CD8-positive, alpha-beta memory T cell (primary cell): ENCODE measurements around the gene OASL. TPM values are rescaled to one million over a fixed set of nuclear protein-coding genes. Genes with fewer than 3 reads are reported as not detected.

ENCODE experiments used
- CTCF ChIA-PET: fragments of 350-600 bp; sonication (Branson Sonifier 250); formaldehyde crosslinking; loops from one replicate; lab custom pipeline; 2021; ENCODE audit warnings: antibody characterized with exemption; lab: Charles Lee
- POLR2A ChIA-PET: fragments of 350-600 bp; sonication (Branson Sonifier 250); formaldehyde crosslinking; loops from one replicate; lab custom pipeline; 2021; ENCODE audit warnings: antibody characterized with exemption; lab: Charles Lee
- DNase-seq, 5 donors: peaks; one replicate each; pipeline versions ENCODE4 v3.0.0 to v3.0.0-alpha.2; 2020 to 2022; ENCODE audit warnings: mixed read lengths in 1 of 5
- H3K27ac ChIP-seq: one replicate; pipeline ENCODE4 v1.7.0; 2013; ENCODE audit warnings: low read depth, mild to moderate bottlenecking, low read length, moderate library complexity
- H3K27me3 ChIP-seq: 2 replicates; pipeline ENCODE4 v1.7.0; 2013; ENCODE audit warnings: low read length, mild to moderate bottlenecking; ENCODE audit not compliant: insufficient read depth, poor library complexity, severe bottlenecking
- H3K36me3 ChIP-seq: 2 replicates; pipeline ENCODE4 v1.7.0; 2013; ENCODE audit warnings: mild to moderate bottlenecking, low read length, moderate library complexity; ENCODE audit not compliant: insufficient read depth
- H3K4me1 ChIP-seq: 2 replicates; pipeline ENCODE4 v1.7.0; 2013; ENCODE audit warnings: mild to moderate bottlenecking, low read length, moderate library complexity; ENCODE audit not compliant: insufficient read depth
- H3K4me3 ChIP-seq: 2 replicates; pipeline ENCODE4 v1.7.0; 2013; ENCODE audit warnings: mild to moderate bottlenecking, low read length
- H3K9me3 ChIP-seq: 2 replicates; pipeline ENCODE4 v1.7.0; 2013; ENCODE audit warnings: mild to moderate bottlenecking, low read length
- H3K27ac Mint-ChIP-seq, 8 donors: one replicate each; pipeline ENCODE4 v1.8.0; 2020 to 2021; ENCODE audit warnings: mixed read lengths in 8 of 8, mild to moderate bottlenecking in 6 of 8, inconsistent platforms in 3 of 8, moderate library complexity in 3 of 8
- H3K27me3 Mint-ChIP-seq, 2 donors: one replicate each; pipeline ENCODE4 v1.8.0; 2020 to 2021; ENCODE audit warnings: mixed read lengths in 2 of 2, mild to moderate bottlenecking in 1 of 2, moderate library complexity in 1 of 2
- H3K36me3 Mint-ChIP-seq, 3 donors: one replicate each; pipeline ENCODE4 v1.8.0; 2020 to 2021; ENCODE audit warnings: mixed read lengths in 3 of 3, inconsistent platforms in 1 of 3, mild to moderate bottlenecking in 1 of 3
- H3K4me1 Mint-ChIP-seq, 3 donors: one replicate each; pipeline ENCODE4 v1.8.0; 2020 to 2021; ENCODE audit warnings: mixed read lengths in 3 of 3, inconsistent platforms in 1 of 3, mild to moderate bottlenecking in 1 of 3
- H3K4me3 Mint-ChIP-seq, 7 donors: one replicate each; pipeline ENCODE4 v1.8.0; 2020 to 2021; ENCODE audit warnings: mixed read lengths in 7 of 7, mild to moderate bottlenecking in 6 of 7, moderate library complexity in 4 of 7, inconsistent platforms in 2 of 7
- H3K9me3 Mint-ChIP-seq, 5 donors: one replicate each; pipeline ENCODE4 v1.8.0; 2020 to 2022; ENCODE audit warnings: mixed read lengths in 5 of 5, mild to moderate bottlenecking in 3 of 5, moderate library complexity in 2 of 5, inconsistent platforms in 1 of 5
- polyA plus RNA-seq: library from polyadenylated mRNA; unstranded; fragments of 300-500 nt; fragmentation: Illumina TruSeq; gene quantifications from one replicate; pipeline ENCODE4 v1.2.3, GENCODE V29; 2021
- total RNA-seq, 2 experiments: library from RNA; stranded (reverse); gene quantifications; one replicate each; pipeline ENCODE4 v1.2.3, GENCODE V29; 2021

The OASL gene
- total and polyA plus RNA-seq, 3 experiments from 2014 or later: 4.0 to 21.2 (median 4.3) TPM

GRCh38 chr12:120980800-120981368 lies 58.2 kb downstream of the OASL start:
- Histone ChIP-seq H3K9me3 (no peaks in the 10 kb centered on the region), H3K36me3 (no peaks in the 10 kb centered on the region), H3K4me3 (no peak overlapping the region), H3K4me1 (no peaks in the 10 kb centered on the region), H3K27ac (no peak overlapping the region), H3K27me3 (no peaks in the 10 kb centered on the region)
- peak overlapping the region in 1 of 8 donors; percentile 32 for H3K27ac Mint-ChIP-seq
- no peaks in the 10 kb centered on the region for H3K27me3 Mint-ChIP-seq
- no peaks in the 10 kb centered on the region for H3K4me1 Mint-ChIP-seq
- no peaks in the 10 kb centered on the region for H3K9me3 Mint-ChIP-seq
- POLR2A ChIA-PET: interaction anchor here (0.6 kb wide), 2 partner anchors 340 to 1331 kb away, joined by 3 read pairs; no protein-coding TSS in a partner anchor
- no peak for DNase-seq
- H3K36me3 Mint-ChIP-seq: no peaks in the 10 kb centered on the region
- no peak overlapping the region for H3K4me3 Mint-ChIP-seq
- CTCF ChIA-PET: interaction anchor here (1.4 to 1.7 kb wide), 2 partner anchors 9 to 79 kb away, joined by 4 to 5 read pairs; no protein-coding TSS in a partner anchor

DNA sequence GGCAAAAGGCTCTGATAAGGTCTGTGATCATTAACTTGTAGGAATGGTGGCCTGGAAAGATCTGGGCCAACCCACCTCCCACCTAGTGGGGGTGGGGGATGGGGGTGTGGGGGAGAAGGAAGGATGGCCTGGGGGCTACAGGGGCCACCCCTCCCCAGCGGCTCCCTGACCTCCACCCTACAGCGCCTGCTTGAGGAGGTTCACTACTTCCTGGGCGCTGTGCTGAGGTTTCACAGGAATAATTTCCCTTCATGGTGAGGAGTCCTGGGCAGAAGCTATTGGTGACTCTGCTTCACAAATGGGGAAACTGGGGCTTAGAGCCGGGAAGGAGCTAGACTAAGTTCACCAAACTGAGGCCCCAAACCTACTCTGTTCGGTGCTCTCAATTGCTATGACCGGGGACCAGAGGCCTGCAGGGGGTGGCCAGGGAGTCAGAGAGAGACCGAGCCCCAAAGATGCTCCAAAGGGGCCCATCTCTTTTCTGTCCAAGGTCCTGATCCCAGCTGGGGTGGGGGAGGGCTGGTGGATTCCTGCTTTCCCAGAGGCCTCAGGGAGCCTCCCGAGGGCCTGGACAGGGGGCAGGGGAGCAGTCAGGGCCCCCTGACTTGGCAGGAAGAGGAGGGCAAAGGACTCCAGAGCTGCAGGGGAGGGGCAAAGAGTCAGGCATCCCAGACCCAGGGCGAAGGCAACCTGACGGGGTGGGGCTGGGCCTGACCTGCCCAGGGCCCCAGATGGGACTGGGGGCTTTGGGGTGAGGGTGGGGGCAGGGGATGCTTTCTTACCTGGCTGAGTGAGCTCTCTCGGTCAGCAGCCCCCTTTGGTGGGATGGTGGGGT lies 59.0 kb downstream of the OASL start:
- ChIA-PET POLR2A (interaction anchor here (0.6 kb wide), 1 partner anchor 1331 kb away, joined by 3 read pairs; no protein-coding TSS in a partner anchor), CTCF (interaction anchor here (1.4 to 1.7 kb wide), 2 partner anchors 9 to 80 kb away, joined by 4 to 5 read pairs; no protein-coding TSS in a partner anchor)
- no peak overlapping the region for H3K27ac Mint-ChIP-seq
- H3K9me3 Mint-ChIP-seq: no peaks in the 10 kb centered on the region
- Histone ChIP-seq H3K36me3 (no peaks in the 10 kb centered on the region), H3K27me3 (no peaks in the 10 kb centered on the region), H3K9me3 (no peaks in the 10 kb centered on the region), H3K27ac (no peak overlapping the region), H3K4me3 (no peak overlapping the region), H3K4me1 (no peaks in the 10 kb centered on the region)
- no peak for DNase-seq
- H3K36me3 Mint-ChIP-seq: no peaks in the 10 kb centered on the region
- H3K27me3 Mint-ChIP-seq: no peaks in the 10 kb centered on the region
- H3K4me1 Mint-ChIP-seq: no peaks in the 10 kb centered on the region
- no peak overlapping the region for H3K4me3 Mint-ChIP-seq

- no peak overlapping the region for H3K4me3 Mint-ChIP-seq
- Histone ChIP-seq H3K4me1 (no peaks in the 10 kb centered on the region), H3K36me3 (no peaks in the 10 kb centered on the region), H3K27me3 (no peaks in the 10 kb centered on the region), H3K27ac (no peak overlapping the region), H3K9me3 (no peaks in the 10 kb centered on the region), H3K4me3 (no peak overlapping the region)
- H3K4me1 Mint-ChIP-seq: no peaks in the 10 kb centered on the region
- H3K36me3 Mint-ChIP-seq: no peaks in the 10 kb centered on the region
- POLR2A ChIA-PET: no interaction called here
- H3K27ac Mint-ChIP-seq: no peak overlapping the region
- no peak for DNase-seq
- no peaks in the 10 kb centered on the region for H3K27me3 Mint-ChIP-seq
- CTCF ChIA-PET: interaction anchor here (1.4 kb wide), 1 partner anchor 80 kb away, joined by 4 read pairs; no protein-coding TSS in a partner anchor
- H3K9me3 Mint-ChIP-seq: no peaks in the 10 kb centered on the region
These were observed 59.7 kb downstream of the OASL start for GRCh38 chr12:120979220-120979861.

DNA sequence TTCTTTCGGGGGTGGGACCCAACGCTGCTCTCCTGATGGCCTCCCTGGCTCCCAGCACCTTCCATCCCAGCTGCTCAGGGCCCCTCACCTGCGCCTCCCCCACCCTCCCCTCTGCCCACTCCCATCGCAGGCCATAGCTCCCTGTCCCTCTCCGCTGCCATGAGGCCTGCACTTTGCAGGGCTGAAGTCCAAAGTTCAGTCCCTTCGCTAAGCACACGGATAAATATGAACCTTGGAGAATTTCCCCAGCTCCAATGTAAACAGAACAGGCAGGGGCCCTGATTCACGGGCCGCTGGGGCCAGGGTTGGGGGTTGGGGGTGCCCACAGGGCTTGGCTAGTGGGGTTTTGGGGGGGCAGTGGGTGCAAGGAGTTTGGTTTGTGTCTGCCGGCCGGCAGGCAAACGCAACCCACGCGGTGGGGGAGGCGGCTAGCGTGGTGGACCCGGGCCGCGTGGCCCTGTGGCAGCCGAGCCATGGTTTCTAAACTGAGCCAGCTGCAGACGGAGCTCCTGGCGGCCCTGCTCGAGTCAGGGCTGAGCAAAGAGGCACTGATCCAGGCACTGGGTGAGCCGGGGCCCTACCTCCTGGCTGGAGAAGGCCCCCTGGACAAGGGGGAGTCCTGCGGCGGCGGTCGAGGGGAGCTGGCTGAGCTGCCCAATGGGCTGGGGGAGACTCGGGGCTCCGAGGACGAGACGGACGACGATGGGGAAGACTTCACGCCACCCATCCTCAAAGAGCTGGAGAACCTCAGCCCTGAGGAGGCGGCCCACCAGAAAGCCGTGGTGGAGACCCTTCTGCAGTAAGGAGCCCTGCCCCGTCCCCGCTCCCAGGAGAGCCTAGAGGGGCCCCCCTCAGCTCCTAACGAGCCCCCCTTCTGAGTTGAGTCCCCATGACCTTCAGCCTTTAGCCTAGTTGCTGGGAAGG lies 60.5 kb downstream of the OASL start, which contains the start of gene HNF1A:
Gene HNF1A (plus strand): TSS at position 248 of the 924 bp plus-strand sequence. CDS start 226 bp downstream, at position 474.
- peak within 1 kb of the TSS in 1 of 8 donors; percentile 43 for H3K27ac Mint-ChIP-seq

DNA sequence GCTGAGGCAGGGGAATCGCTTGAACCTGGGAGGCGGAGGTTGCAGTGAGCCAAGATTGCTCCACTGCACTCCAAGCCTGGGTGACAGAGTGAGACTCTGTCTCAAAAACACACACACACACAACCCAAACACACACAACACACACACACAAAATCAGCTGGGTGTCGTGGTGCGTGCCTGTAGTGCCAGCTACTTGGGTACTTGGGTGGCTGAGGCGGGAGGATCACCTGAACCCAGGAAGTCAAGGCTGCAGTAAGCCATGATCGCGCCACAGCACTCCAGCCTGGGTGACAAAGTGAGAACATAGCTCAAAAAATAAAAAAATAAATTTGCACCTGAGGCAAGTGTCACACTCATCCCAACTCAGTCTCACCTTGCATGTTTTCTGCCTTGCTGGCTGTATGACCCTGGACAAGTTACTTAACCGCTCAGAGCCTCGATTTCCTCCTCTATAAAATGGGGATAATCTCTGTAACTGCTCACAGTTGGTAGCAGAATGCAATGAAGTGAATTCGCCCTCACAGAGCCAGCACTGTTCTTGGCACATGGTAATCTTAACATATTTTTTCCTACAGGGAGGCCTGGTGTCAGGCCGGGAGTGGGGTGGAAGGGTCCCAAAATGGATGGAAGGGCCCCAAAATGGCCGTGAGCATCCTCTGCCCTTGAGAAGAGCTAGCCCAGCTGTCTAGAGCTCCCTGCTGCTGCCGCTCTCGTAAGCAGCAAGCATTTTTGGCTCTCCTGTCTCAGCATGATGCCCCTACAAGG lies 61.3 kb downstream of the OASL start:
- CTCF ChIA-PET: no interaction called here
- no peak for DNase-seq
- H3K4me1 ChIP-seq: no peaks in the 10 kb centered on the region
- Mint-ChIP-seq H3K27me3 (no peaks in the 10 kb centered on the region), H3K4me3 (no peak overlapping the region), H3K27ac (peak overlapping the region in 1 of 8 donors; percentile 43), H3K4me1 (no peaks in the 10 kb centered on the region), H3K9me3 (no peaks in the 10 kb centered on the region), H3K36me3 (no peaks in the 10 kb centered on the region)
- H3K27me3 ChIP-seq: no peaks in the 10 kb centered on the region
- H3K4me3 ChIP-seq: no peak overlapping the region
- H3K36me3 ChIP-seq: no peaks in the 10 kb centered on the region
- H3K27ac ChIP-seq: no peak overlapping the region
- H3K9me3 ChIP-seq: no peaks in the 10 kb centered on the region
- POLR2A ChIA-PET: no interaction called here

More for the DNA sequence above, 60.5 kb downstream of the OASL start, which contains the start of gene HNF1A:
- ChIA-PET POLR2A (no interaction called here), CTCF (no interaction called here)
- Histone ChIP-seq H3K27ac (no peak within 1 kb of the TSS), H3K27me3 (no peaks in the 10 kb centered on the region), H3K36me3 (no peaks in the 10 kb centered on the region), H3K4me1 (no peaks in the 10 kb centered on the region), H3K9me3 (no peaks in the 10 kb centered on the region), H3K4me3 (no peak within 1 kb of the TSS)
- no peak for DNase-seq
- Mint-ChIP-seq H3K4me3 (no peak within 1 kb of the TSS), H3K4me1 (no peaks in the 10 kb centered on the region), H3K9me3 (no peaks in the 10 kb centered on the region), H3K27me3 (no peaks in the 10 kb centered on the region), H3K36me3 (no peaks in the 10 kb centered on the region)

DNA sequence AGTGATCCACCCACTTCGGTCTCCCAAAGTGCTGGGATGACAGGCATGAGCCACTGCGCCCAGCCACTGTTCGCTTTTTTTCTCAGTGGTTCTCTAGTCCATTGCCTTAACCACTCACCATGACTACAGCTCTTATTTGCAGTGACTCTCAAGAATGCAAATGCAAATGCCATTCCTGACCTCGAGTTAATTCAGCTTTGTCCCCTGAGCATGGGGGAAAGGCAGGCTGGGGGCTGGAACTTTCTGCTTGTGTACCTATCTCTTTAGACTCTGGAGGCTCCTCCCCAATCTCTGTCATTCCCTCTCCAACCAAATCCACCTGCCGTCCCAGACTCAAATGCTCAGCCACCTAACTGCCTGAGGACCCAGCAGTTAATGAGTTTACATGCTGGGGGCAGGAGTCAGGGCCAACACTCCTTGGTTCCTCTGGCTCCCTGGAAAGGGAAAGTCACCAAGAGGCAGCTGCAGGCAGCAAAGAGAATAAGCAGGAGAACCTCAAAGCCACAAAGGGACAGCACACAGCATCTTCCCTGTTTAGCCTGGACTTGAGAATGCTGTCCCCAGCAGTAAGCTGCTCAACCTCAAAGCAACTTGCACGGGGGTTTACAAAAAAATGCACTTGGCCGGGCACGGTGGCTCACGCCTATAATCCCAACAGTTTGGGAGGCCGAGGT lies 66.0 kb downstream of the OASL start:
- Mint-ChIP-seq H3K36me3 (no peaks in the 10 kb centered on the region), H3K27ac (peak overlapping the region in 1 of 8 donors; percentile 43), H3K4me1 (peaks cover 0 to 4% (median 2%) of the 10 kb centered on the region in 3 donors), H3K27me3 (no peaks in the 10 kb centered on the region), H3K9me3 (no peaks in the 10 kb centered on the region), H3K4me3 (no peak overlapping the region)
- DNase-seq: no peak
- Histone ChIP-seq H3K27ac (no peak overlapping the region), H3K4me1 (no peaks in the 10 kb centered on the region), H3K9me3 (no peaks in the 10 kb centered on the region), H3K4me3 (no peak overlapping the region), H3K27me3 (no peaks in the 10 kb centered on the region), H3K36me3 (no peaks in the 10 kb centered on the region)
- ChIA-PET POLR2A (interaction anchor here (0.7 kb wide), 1 partner anchor 356 kb away, joined by 6 read pairs; no protein-coding TSS in a partner anchor), CTCF (interaction anchor here (1.2 to 2.6 kb wide), 11 partner anchors 10 to 390 kb away, joined by 3 to 29 read pairs (median 9); no protein-coding TSS in a partner anchor)
